ENCODE results near the gene LRRC2. TPM values are rescaled to one million over a fixed set of nuclear protein-coding genes. Genes with fewer than 3 reads are reported as not detected.
"Not testable (repeated sequence)": the region's sequence is repeated elsewhere in the genome, so short reads cannot be mapped to it uniquely, and the experiment has no call there.

Gene LRRC2
- total RNA-seq, 2 donors from 2014 or later: not detected

- peaks cover 9% of the 10 kb centered on the region for H3K4me1 Mint-ChIP-seq
- no peaks in the 10 kb centered on the region for H3K9me3 Mint-ChIP-seq
- no peak overlapping the region for H3K27ac Mint-ChIP-seq
- no peak for ATAC-seq (replicated peaks)
- H3K36me3 Mint-ChIP-seq (ENCODE audit: low read depth): no peaks in the 10 kb centered on the region
- no peak overlapping the region for H3K4me3 Mint-ChIP-seq
- H3K27me3 Mint-ChIP-seq: no peaks in the 10 kb centered on the region
Observed at GRCh38 chr3:46551615-46552014, 14.5 kb downstream of the LRRC2 start.

- H3K4me3 Mint-ChIP-seq: no peak overlapping the region
- no peaks in the 10 kb centered on the region for H3K9me3 Mint-ChIP-seq
- H3K36me3 Mint-ChIP-seq (ENCODE audit: low read depth): no peaks in the 10 kb centered on the region
- H3K27ac Mint-ChIP-seq: no peak overlapping the region
- H3K27me3 Mint-ChIP-seq: no peaks in the 10 kb centered on the region
- no peak for ATAC-seq (replicated peaks)
- peaks cover 9% of the 10 kb centered on the region for H3K4me1 Mint-ChIP-seq
Observed at GRCh38 chr3:46549989-46550388, 16.1 kb downstream of the LRRC2 start.

GRCh38 chr3:46549408-46549904 lies 16.6 kb downstream of the LRRC2 start:
- H3K27ac Mint-ChIP-seq: no peak overlapping the region
- no peaks in the 10 kb centered on the region for H3K9me3 Mint-ChIP-seq

GRCh38 chr3:46548611-46549010 lies 17.5 kb downstream of the LRRC2 start:
- H3K4me3 Mint-ChIP-seq; H3K27ac Mint-ChIP-seq; H3K4me1 Mint-ChIP-seq; ATAC-seq (replicated peaks); H3K36me3 Mint-ChIP-seq (ENCODE audit: low read depth); H3K27me3 Mint-ChIP-seq; H3K9me3 Mint-ChIP-seq: not testable (repeated sequence)

More at GRCh38 chr3:46549408-46549904, 16.6 kb downstream of the LRRC2 start:
- no peak for ATAC-seq (replicated peaks)
- H3K4me1 Mint-ChIP-seq: peaks cover 9% of the 10 kb centered on the region
- no peaks in the 10 kb centered on the region for H3K36me3 Mint-ChIP-seq (ENCODE audit: low read depth)
- no peak overlapping the region for H3K4me3 Mint-ChIP-seq
- H3K27me3 Mint-ChIP-seq: no peaks in the 10 kb centered on the region

GRCh38 chr3:46546896-46547440 lies 19.1 kb downstream of the LRRC2 start:
- Mint-ChIP-seq H3K4me3 (no peak overlapping the region), H3K27me3 (no peaks in the 10 kb centered on the region), H3K27ac (no peak overlapping the region), H3K36me3 (ENCODE audit: low read depth) (no peaks in the 10 kb centered on the region), H3K9me3 (no peaks in the 10 kb centered on the region), H3K4me1 (peaks cover 15% of the 10 kb centered on the region)
- ATAC-seq (replicated peaks): no peak

GRCh38 chr3:46545818-46546630 lies 20.1 kb downstream of the LRRC2 start:
- no peak for ATAC-seq (replicated peaks)
- Mint-ChIP-seq H3K27me3 (no peaks in the 10 kb centered on the region), H3K4me3 (no peak overlapping the region), H3K9me3 (no peaks in the 10 kb centered on the region), H3K27ac (no peak overlapping the region), H3K36me3 (ENCODE audit: low read depth) (no peaks in the 10 kb centered on the region), H3K4me1 (peaks cover 15% of the 10 kb centered on the region)

GRCh38 chr3:46544771-46545503 lies 21.2 kb downstream of the LRRC2 start:
- no peak overlapping the region for H3K4me3 Mint-ChIP-seq
- H3K9me3 Mint-ChIP-seq: no peaks in the 10 kb centered on the region
- H3K4me1 Mint-ChIP-seq: peaks cover 13% of the 10 kb centered on the region
- H3K27ac Mint-ChIP-seq: no peak overlapping the region
- no peaks in the 10 kb centered on the region for H3K36me3 Mint-ChIP-seq (ENCODE audit: low read depth)
- no peaks in the 10 kb centered on the region for H3K27me3 Mint-ChIP-seq
- no peak for ATAC-seq (replicated peaks)

GRCh38 chr3:46542801-46543201 lies 23.3 kb downstream of the LRRC2 start:
- H3K4me1 Mint-ChIP-seq: peaks cover 24% of the 10 kb centered on the region
- no peaks in the 10 kb centered on the region for H3K9me3 Mint-ChIP-seq
- no peak for ATAC-seq (replicated peaks)

GRCh38 chr3:46542344-46542743 lies 23.8 kb downstream of the LRRC2 start:
- H3K4me3 Mint-ChIP-seq: no peak overlapping the region
- no peaks in the 10 kb centered on the region for H3K27me3 Mint-ChIP-seq
- peaks cover 24% of the 10 kb centered on the region for H3K4me1 Mint-ChIP-seq
- no peaks in the 10 kb centered on the region for H3K36me3 Mint-ChIP-seq (ENCODE audit: low read depth)
- no peak for ATAC-seq (replicated peaks)
- H3K9me3 Mint-ChIP-seq: no peaks in the 10 kb centered on the region
- no peak overlapping the region for H3K27ac Mint-ChIP-seq

More at GRCh38 chr3:46542801-46543201, 23.3 kb downstream of the LRRC2 start:
- H3K27me3 Mint-ChIP-seq: no peaks in the 10 kb centered on the region
- H3K36me3 Mint-ChIP-seq (ENCODE audit: low read depth): no peaks in the 10 kb centered on the region
- no peak overlapping the region for H3K4me3 Mint-ChIP-seq
- no peak overlapping the region for H3K27ac Mint-ChIP-seq

GRCh38 chr3:46541835-46542234 lies 24.3 kb downstream of the LRRC2 start:
- Mint-ChIP-seq H3K36me3 (ENCODE audit: low read depth) (no peaks in the 10 kb centered on the region), H3K4me3 (no peak overlapping the region), H3K4me1 (peaks cover 23% of the 10 kb centered on the region), H3K27me3 (no peaks in the 10 kb centered on the region), H3K27ac (no peak overlapping the region), H3K9me3 (no peaks in the 10 kb centered on the region)
- no peak for ATAC-seq (replicated peaks)

GRCh38 chr3:46540550-46540949 lies 25.6 kb downstream of the LRRC2 start:
- Mint-ChIP-seq H3K36me3 (ENCODE audit: low read depth) (no peaks in the 10 kb centered on the region), H3K27me3 (no peaks in the 10 kb centered on the region), H3K4me3 (no peak overlapping the region), H3K4me1 (peaks cover 30% of the 10 kb centered on the region), H3K9me3 (no peaks in the 10 kb centered on the region), H3K27ac (no peak overlapping the region)
- ATAC-seq (replicated peaks): no peak

GRCh38 chr3:46539443-46540005 lies 26.6 kb downstream of the LRRC2 start:
- ATAC-seq (replicated peaks): no peak
- Mint-ChIP-seq H3K36me3 (ENCODE audit: low read depth) (no peaks in the 10 kb centered on the region), H3K27me3 (no peaks in the 10 kb centered on the region), H3K9me3 (no peaks in the 10 kb centered on the region), H3K4me1 (peaks cover 30% of the 10 kb centered on the region), H3K4me3 (peak overlapping the region; percentile 76), H3K27ac (peak overlapping the region; percentile 66)

GRCh38 chr3:46538803-46539442 lies 27.2 kb downstream of the LRRC2 start:
- peak; percentile 91 for ATAC-seq (replicated peaks)
- Mint-ChIP-seq H3K36me3 (ENCODE audit: low read depth) (no peaks in the 10 kb centered on the region), H3K27me3 (no peaks in the 10 kb centered on the region), H3K27ac (peak overlapping the region; percentile 66), H3K9me3 (no peaks in the 10 kb centered on the region), H3K4me1 (peaks cover 30% of the 10 kb centered on the region), H3K4me3 (peak overlapping the region; percentile 76)

GRCh38 chr3:46538425-46538802 lies 27.7 kb downstream of the LRRC2 start:
- H3K27ac Mint-ChIP-seq: peak overlapping the region; percentile 66
- not testable (repeated sequence) for H3K27me3 Mint-ChIP-seq; H3K36me3 Mint-ChIP-seq (ENCODE audit: low read depth); H3K9me3 Mint-ChIP-seq; ATAC-seq (replicated peaks)
- H3K4me1 Mint-ChIP-seq: peaks cover 30% of the 10 kb centered on the region
- peak overlapping the region; percentile 76 for H3K4me3 Mint-ChIP-seq
